HepG2 (cell line): ENCODE measurements around the gene BTG2. TPM values are rescaled to one million over a fixed set of nuclear protein-coding genes. Genes with fewer than 3 reads are reported as not detected.

Source experiments
- ADNP ChIP-seq: sonication (generic); formaldehyde crosslinking; IDR thresholded peaks from 2 replicates; pipeline ENCODE4 v1.4.0; 2020; ENCODE audit warnings: missing genetic modification reagents
- DNMT1 ChIP-seq: sonication (generic); formaldehyde crosslinking; IDR thresholded peaks from 2 replicates; pipeline ENCODE4 v1.5.1; 2020; ENCODE audit warnings: mild to moderate bottlenecking, missing genetic modification reagents
- EED ChIP-seq: sonication (generic); formaldehyde crosslinking; IDR thresholded peaks from 2 replicates; pipeline ENCODE4 v1.5.0; 2020; ENCODE audit warnings: mild to moderate bottlenecking, missing genetic modification reagents
- KAT2B ChIP-seq: fragments of 150-350 bp; IDR thresholded peaks from 2 replicates; pipeline ENCODE4 v1.6.1; 2014; ENCODE audit warnings: low read depth, low read length, borderline replicate concordance
- MAF1 ChIP-seq: sonication (generic); formaldehyde crosslinking; IDR thresholded peaks from 2 replicates; pipeline ENCODE4 v1.5.0; 2020; ENCODE audit warnings: missing genetic modification reagents, borderline replicate concordance
- NRL ChIP-seq: sonication (generic); formaldehyde crosslinking; IDR thresholded peaks from 2 replicates; pipeline ENCODE4 v1.5.0; 2020; ENCODE audit warnings: missing genetic modification reagents, mild to moderate bottlenecking, moderate library complexity, borderline replicate concordance
- RFXAP ChIP-seq: sonication (generic); formaldehyde crosslinking; IDR thresholded peaks from 2 replicates; pipeline ENCODE4 v1.4.0; 2020; ENCODE audit warnings: missing genetic modification reagents, borderline replicate concordance
- SMAD1 ChIP-seq: sonication (generic); formaldehyde crosslinking; IDR thresholded peaks from 2 replicates; pipeline ENCODE4 v1.4.0; 2020; ENCODE audit warnings: missing genetic modification reagents, low read depth, mild to moderate bottlenecking, borderline replicate concordance
- SOX6 ChIP-seq, 2 experiments: fragments of 450-650 bp in 1 of 2; sonication (generic) in 1 of 2; formaldehyde crosslinking in 1 of 2; IDR thresholded peaks; 2 replicates each; pipeline versions ENCODE4 v1.4.0 to v1.6.1; 2017 to 2020; ENCODE audit warnings: antibody characterized with exemption in 1 of 2, mild to moderate bottlenecking in 1 of 2, missing genetic modification reagents in 1 of 2
- TEAD2 ChIP-seq: sonication (generic); formaldehyde crosslinking; IDR thresholded peaks from 2 replicates; pipeline ENCODE4 v1.9.0; 2021; ENCODE audit warnings: missing genetic modification reagents
- ZMAT3 ChIP-seq: sonication (generic); formaldehyde crosslinking; conservative IDR thresholded peaks from 2 replicates; pipeline ENCODE4 v1.7.0; 2021; ENCODE audit warnings: missing genetic modification reagents
- ZNF143 ChIP-seq: sonication (generic); formaldehyde crosslinking; IDR thresholded peaks from 2 replicates; pipeline ENCODE4 v1.4.0; 2020; ENCODE audit warnings: missing genetic modification reagents
- ZNF33B ChIP-seq: sonication (generic); formaldehyde crosslinking; IDR thresholded peaks from 2 replicates; pipeline ENCODE4 v1.5.1; 2020; ENCODE audit warnings: mild to moderate bottlenecking, missing genetic modification reagents
- ZNF557 ChIP-seq: sonication (generic); formaldehyde crosslinking; IDR thresholded peaks from 2 replicates; pipeline ENCODE4 v1.4.0; 2020; ENCODE audit warnings: missing genetic modification reagents
- ZNF563 ChIP-seq: sonication (generic); formaldehyde crosslinking; IDR thresholded peaks from 2 replicates; pipeline ENCODE4 v1.8.0; 2022; ENCODE audit warnings: mild to moderate bottlenecking, moderate library complexity, missing genetic modification reagents
- ZNF703 ChIP-seq: sonication (generic); formaldehyde crosslinking; IDR thresholded peaks from 2 replicates; pipeline ENCODE4 v1.5.1; 2020; ENCODE audit warnings: missing genetic modification reagents, mild to moderate bottlenecking, moderate library complexity, borderline replicate concordance
- polyA plus RNA-seq, 8 experiments: library from polyadenylated mRNA; depleted of rRNA in 3 of 8; stranded (reverse) in 7 of 8; unstranded in 1 of 8; fragments of >200 nt; fragmentation: Illumina TruSeq in 4 of 8; extraction: Trizol in 4 of 8; gene quantifications; 2 replicates each; pipeline versions ENCODE4 v1.2.1 to v1.2.3, GENCODE V29; 2011 to 2016; ENCODE audit warnings: low read depth in 4 of 8, missing spikeins in 1 of 8, mixed read lengths in 1 of 8; ENCODE audit not compliant: insufficient read depth in 1 of 8
- total RNA-seq, 5 experiments: library from RNA; depleted of rRNA; stranded (reverse); fragments of >200 nt; fragmentation: Illumina TruSeq; extraction: Trizol; gene quantifications; 2 replicates each; pipeline ENCODE4 v1.2.3, GENCODE V29; 2016; ENCODE audit warnings: low read depth in 1 of 5
- TF ChIP-seq, protein P1 (sequence below): IDR thresholded peaks from 2 replicates; pipeline ENCODE4 v1.6.1; 2016; ENCODE audit warnings: low read depth
- TF ChIP-seq, protein P2 (sequence below): sonication (generic); formaldehyde crosslinking; IDR thresholded peaks from 2 replicates; pipeline ENCODE4 v1.4.0; 2020; ENCODE audit warnings: missing genetic modification reagents, mild to moderate bottlenecking, borderline replicate concordance
- TF ChIP-seq, protein P3 (sequence below): sonication (generic); formaldehyde crosslinking; IDR thresholded peaks from 2 replicates; pipeline ENCODE4 v1.5.0; 2020; ENCODE audit warnings: missing genetic modification reagents, mild to moderate bottlenecking, borderline replicate concordance
- TF ChIP-seq, protein P4 (sequence below): IDR thresholded peaks from 2 replicates; pipeline ENCODE4 v1.6.1; 2016; ENCODE audit warnings: low read depth, borderline replicate concordance
- TF ChIP-seq, protein P5 (sequence below): sonication (generic); formaldehyde crosslinking; IDR thresholded peaks from 2 replicates; pipeline ENCODE4 v1.5.1; 2020; ENCODE audit warnings: mild to moderate bottlenecking, missing genetic modification reagents, moderate library complexity

BTG2 gene
- total and polyA plus RNA-seq, 2 of the 13 experiments (the other 11 are each of a cell fraction or from before 2014, with no cell fraction given) = 13.6 to 18.3 TPM

DNA sequence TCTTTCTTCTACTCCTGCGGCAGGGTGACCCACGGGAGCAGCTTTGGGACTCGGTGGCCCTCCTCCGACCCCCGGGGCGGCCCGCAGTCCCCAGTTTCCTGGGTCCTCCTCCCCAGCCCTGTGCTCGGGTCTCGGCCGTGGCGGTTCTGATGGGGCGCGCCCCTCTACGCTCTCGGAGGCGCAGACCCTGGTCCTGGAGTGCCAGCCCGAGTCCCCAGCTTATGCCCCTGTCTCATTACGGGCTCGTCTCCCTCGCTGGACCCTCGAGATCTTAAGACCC, 430 bp downstream of the BTG2 start (continued):
- TF ChIP-seq, protein P1, sequence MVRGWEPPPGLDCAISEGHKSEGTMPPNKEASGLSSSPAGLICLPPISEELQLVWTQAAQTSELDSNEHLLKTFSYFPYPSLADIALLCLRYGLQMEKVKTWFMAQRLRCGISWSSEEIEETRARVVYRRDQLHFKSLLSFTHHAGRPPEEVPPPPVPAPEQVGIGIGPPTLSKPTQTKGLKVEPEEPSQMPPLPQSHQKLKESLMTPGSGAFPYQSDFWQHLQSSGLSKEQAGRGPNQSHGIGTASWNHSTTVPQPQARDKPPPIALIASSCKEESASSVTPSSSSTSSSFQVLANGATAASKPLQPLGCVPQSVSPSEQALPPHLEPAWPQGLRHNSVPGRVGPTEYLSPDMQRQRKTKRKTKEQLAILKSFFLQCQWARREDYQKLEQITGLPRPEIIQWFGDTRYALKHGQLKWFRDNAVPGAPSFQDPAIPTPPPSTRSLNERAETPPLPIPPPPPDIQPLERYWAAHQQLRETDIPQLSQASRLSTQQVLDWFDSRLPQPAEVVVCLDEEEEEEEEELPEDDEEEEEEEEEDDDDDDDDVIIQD (CRISPR knock-in tag) = no peak
- TF ChIP-seq DNMT1 (CRISPR knock-in tag) (no peak), TEAD2 (CRISPR knock-in tag) (no peak), MAF1 (CRISPR knock-in tag) (peak; percentile 21; the same call in 1 of the 2 replicates), ZNF557 (no peak), ADNP (no peak), SOX6 (IDR thresholded peaks at IDR 0.05) (no peak), SOX6 (CRISPR knock-in tag; IDR thresholded peaks at IDR 0.05) (no peak), ZNF703 (CRISPR knock-in tag) (0 out of 2 replicates have a peak, but pooled peaks have one; percentile 63), ZMAT3 (0 out of 2 replicates have a peak, but pooled peaks have one; percentile 31), KAT2B (no peak), SMAD1 (CRISPR knock-in tag) (no peak), EED (0 out of 2 replicates have a peak, but pooled peaks have one; percentile 27), ZNF143 (CRISPR knock-in tag) (peak; percentile 38; the same call in 1 of the 2 replicates), RFXAP (CRISPR knock-in tag) (0 out of 2 replicates have a peak, but pooled peaks have one; percentile 14), ZNF33B (no peak), ZNF563 (0 out of 2 replicates have a peak, but pooled peaks have one; percentile 12), NRL (CRISPR knock-in tag) (peak; percentile 81; the same call in 1 of the 2 replicates)
- TF ChIP-seq, protein P2, sequence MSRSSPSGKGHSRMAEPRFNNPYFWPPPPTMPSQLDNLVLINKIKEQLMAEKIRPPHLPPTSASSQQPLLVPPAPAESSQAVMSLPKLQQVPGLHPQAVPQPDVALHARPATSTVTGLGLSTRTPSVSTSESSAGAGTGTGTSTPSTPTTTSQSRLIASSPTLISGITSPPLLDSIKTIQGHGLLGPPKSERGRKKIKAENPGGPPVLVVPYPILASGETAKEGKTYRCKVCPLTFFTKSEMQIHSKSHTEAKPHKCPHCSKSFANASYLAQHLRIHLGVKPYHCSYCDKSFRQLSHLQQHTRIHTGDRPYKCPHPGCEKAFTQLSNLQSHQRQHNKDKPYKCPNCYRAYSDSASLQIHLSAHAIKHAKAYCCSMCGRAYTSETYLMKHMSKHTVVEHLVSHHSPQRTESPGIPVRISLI (CRISPR knock-in tag) = no peak
- TF ChIP-seq, protein P3, sequence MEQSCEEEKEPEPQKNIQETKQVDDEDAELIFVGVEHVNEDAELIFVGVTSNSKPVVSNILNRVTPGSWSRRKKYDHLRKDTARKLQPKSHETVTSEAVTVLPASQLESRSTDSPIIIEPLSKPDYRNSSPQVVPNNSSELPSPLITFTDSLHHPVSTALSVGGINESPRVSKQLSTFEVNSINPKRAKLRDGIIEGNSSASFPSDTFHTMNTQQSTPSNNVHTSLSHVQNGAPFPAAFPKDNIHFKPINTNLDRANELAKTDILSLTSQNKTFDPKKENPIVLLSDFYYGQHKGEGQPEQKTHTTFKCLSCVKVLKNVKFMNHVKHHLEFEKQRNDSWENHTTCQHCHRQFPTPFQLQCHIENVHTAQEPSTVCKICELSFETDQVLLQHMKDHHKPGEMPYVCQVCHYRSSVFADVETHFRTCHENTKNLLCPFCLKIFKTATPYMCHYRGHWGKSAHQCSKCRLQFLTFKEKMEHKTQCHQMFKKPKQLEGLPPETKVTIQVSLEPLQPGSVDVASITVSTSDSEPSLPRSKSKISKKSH (CRISPR knock-in tag) = 0 out of 2 replicates have a peak, but pooled peaks have one; percentile 68
- TF ChIP-seq, protein P4, sequence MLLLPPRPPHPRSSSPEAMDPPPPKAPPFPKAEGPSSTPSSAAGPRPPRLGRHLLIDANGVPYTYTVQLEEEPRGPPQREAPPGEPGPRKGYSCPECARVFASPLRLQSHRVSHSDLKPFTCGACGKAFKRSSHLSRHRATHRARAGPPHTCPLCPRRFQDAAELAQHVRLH (CRISPR knock-in tag) = 0 out of 2 replicates have a peak, but pooled peaks have one; percentile 2
- TF ChIP-seq, protein P5, sequence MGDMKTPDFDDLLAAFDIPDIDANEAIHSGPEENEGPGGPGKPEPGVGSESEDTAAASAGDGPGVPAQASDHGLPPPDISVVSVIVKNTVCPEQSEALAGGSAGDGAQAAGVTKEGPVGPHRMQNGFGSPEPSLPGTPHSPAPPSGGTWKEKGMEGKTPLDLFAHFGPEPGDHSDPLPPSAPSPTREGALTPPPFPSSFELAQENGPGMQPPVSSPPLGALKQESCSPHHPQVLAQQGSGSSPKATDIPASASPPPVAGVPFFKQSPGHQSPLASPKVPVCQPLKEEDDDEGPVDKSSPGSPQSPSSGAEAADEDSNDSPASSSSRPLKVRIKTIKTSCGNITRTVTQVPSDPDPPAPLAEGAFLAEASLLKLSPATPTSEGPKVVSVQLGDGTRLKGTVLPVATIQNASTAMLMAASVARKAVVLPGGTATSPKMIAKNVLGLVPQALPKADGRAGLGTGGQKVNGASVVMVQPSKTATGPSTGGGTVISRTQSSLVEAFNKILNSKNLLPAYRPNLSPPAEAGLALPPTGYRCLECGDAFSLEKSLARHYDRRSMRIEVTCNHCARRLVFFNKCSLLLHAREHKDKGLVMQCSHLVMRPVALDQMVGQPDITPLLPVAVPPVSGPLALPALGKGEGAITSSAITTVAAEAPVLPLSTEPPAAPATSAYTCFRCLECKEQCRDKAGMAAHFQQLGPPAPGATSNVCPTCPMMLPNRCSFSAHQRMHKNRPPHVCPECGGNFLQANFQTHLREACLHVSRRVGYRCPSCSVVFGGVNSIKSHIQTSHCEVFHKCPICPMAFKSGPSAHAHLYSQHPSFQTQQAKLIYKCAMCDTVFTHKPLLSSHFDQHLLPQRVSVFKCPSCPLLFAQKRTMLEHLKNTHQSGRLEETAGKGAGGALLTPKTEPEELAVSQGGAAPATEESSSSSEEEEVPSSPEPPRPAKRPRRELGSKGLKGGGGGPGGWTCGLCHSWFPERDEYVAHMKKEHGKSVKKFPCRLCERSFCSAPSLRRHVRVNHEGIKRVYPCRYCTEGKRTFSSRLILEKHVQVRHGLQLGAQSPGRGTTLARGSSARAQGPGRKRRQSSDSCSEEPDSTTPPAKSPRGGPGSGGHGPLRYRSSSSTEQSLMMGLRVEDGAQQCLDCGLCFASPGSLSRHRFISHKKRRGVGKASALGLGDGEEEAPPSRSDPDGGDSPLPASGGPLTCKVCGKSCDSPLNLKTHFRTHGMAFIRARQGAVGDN (CRISPR knock-in tag) = peak; percentile 61
